Tibial nerve (tissue), 4 donors: ENCODE measurements around the gene TMEM92. TPM values are rescaled to one million over a fixed set of nuclear protein-coding genes. Genes with fewer than 3 reads are reported as not detected.
"Not testable (repeated sequence)": the region's sequence is repeated elsewhere in the genome, so short reads cannot be mapped to it uniquely, and the experiment has no call there.

Source experiments
- DNase-seq, 2 donors: peaks; one replicate each; pipeline ENCODE4 v3.0.0-alpha.2; 2019; ENCODE audit warnings: low spot score in 2 of 2
- H3K27ac ChIP-seq, 4 donors: fragments of 200-600 bp; sonication (generic) in 3 of 4; one replicate each; pipeline ENCODE4 v1.5.1; 2017 to 2019; ENCODE audit warnings: mild to moderate bottlenecking in 1 of 4
- H3K27me3 ChIP-seq, 2 donors: fragments of 200-600 bp; sonication (generic) in 1 of 2; one replicate each; pipeline versions ENCODE4 v1.5.1 to v1.6.0; 2017 to 2019
- H3K36me3 ChIP-seq, 3 donors: fragments of 200-600 bp; sonication (generic); one replicate each; pipeline ENCODE4 v1.5.1; 2018 to 2019
- H3K4me1 ChIP-seq, 4 donors: fragments of 200-600 bp; sonication (generic) in 3 of 4; one replicate each; pipeline ENCODE4 v1.5.1; 2017 to 2019
- H3K4me3 ChIP-seq, 4 donors: fragments of 200-600 bp; sonication (generic) in 3 of 4; one replicate each; pipeline ENCODE4 v1.5.1; 2017 to 2019; ENCODE audit warnings: mild to moderate bottlenecking in 1 of 4, moderate library complexity in 1 of 4
- H3K9me3 ChIP-seq, 4 donors: fragments of 200-600 bp; sonication (generic) in 3 of 4; one replicate each; pipeline ENCODE4 v1.5.1; 2017 to 2019
- EP300 ChIP-seq, 2 donors: sonication (generic); formaldehyde crosslinking; IDR thresholded peaks; one replicate each; pipeline ENCODE4 v1.6.1; 2017; ENCODE audit warnings: antibody characterized with exemption in 2 of 2, mild to moderate bottlenecking in 1 of 2
- POLR2A ChIP-seq, 2 donors: fragments of 450-650 bp; IDR thresholded peaks; one replicate each; pipeline ENCODE4 v1.6.1; 2017; ENCODE audit warnings: antibody characterized with exemption in 2 of 2, mild to moderate bottlenecking in 2 of 2, moderate library complexity in 2 of 2
- WGBS, 2 donors: methylation state at CpG; one replicate each; pipeline ENCODE4 v1.1.5; 2018; 5-methylcytosine and 5-hydroxymethylcytosine counted together
- total RNA-seq, 4 donors: library from RNA; depleted of rRNA; stranded (reverse); fragments of >200 nt; gene quantifications; one replicate each; pipeline ENCODE4 v1.1.0, GENCODE V29; 2016
- TF ChIP-seq, protein P1 (sequence below), 5 experiments: fragments of 200-600 bp in 3 of 5; fragments of 450-650 bp in 2 of 5; sonication (generic) in 3 of 5; IDR thresholded peaks; one replicate each; pipeline ENCODE4 v1.5.1; 2016 to 2019; ENCODE audit warnings: antibody characterized with exemption in 5 of 5, mild to moderate bottlenecking in 3 of 5, moderate library complexity in 2 of 5

Gene TMEM92
- total RNA-seq, 4 donors from 2014 or later, result 0.44 to 0.59 TPM; not detected in 2

DNA sequence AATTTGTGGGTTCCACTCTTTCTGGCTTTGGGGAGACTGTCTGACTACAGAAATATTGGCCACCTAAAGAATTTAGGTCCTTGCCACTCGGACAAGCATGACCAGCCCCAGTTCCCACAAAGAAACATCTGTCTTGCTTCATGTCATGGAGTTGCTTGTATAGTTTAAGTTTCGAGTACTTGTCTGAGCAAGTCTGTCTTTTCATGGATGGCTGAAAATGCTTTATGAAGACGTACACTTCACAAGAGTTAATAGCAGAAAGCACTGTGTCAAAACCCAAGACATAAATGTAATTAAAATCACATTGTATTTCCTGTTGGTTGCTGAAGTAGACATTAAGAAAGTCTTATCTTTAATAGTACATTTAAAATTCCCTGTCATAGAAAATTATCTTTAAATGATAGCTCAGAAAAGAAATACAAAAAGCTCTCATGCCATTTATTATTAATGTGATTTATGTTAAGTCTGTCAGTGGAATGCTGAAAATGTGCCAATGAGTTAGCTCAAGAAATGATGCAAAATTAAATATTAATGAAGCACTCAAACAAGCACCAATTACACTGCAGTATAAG, 41.8 kb downstream of the TMEM92 start:
- 50 to 64% methylated on average over 3 of the region's 3 CpGs for WGBS, 2 donors
- Histone ChIP-seq H3K36me3 (no peaks in the 10 kb centered on the region), H3K9me3 (no peaks in the 10 kb centered on the region), H3K4me3 (no peak overlapping the region), H3K27me3 (peaks cover 0 to 14% of the 10 kb centered on the region in 2 donors), H3K27ac (no peak overlapping the region), H3K4me1 (no peaks in the 10 kb centered on the region)
- TF ChIP-seq, protein P1, sequence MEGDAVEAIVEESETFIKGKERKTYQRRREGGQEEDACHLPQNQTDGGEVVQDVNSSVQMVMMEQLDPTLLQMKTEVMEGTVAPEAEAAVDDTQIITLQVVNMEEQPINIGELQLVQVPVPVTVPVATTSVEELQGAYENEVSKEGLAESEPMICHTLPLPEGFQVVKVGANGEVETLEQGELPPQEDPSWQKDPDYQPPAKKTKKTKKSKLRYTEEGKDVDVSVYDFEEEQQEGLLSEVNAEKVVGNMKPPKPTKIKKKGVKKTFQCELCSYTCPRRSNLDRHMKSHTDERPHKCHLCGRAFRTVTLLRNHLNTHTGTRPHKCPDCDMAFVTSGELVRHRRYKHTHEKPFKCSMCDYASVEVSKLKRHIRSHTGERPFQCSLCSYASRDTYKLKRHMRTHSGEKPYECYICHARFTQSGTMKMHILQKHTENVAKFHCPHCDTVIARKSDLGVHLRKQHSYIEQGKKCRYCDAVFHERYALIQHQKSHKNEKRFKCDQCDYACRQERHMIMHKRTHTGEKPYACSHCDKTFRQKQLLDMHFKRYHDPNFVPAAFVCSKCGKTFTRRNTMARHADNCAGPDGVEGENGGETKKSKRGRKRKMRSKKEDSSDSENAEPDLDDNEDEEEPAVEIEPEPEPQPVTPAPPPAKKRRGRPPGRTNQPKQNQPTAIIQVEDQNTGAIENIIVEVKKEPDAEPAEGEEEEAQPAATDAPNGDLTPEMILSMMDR (IDR thresholded peaks at IDR 0.05), result no peak
- TF ChIP-seq POLR2A (IDR thresholded peaks at IDR 0.05) (no peak), EP300 (IDR thresholded peaks at IDR 0.05) (no peak)
- no peak for DNase-seq

DNA sequence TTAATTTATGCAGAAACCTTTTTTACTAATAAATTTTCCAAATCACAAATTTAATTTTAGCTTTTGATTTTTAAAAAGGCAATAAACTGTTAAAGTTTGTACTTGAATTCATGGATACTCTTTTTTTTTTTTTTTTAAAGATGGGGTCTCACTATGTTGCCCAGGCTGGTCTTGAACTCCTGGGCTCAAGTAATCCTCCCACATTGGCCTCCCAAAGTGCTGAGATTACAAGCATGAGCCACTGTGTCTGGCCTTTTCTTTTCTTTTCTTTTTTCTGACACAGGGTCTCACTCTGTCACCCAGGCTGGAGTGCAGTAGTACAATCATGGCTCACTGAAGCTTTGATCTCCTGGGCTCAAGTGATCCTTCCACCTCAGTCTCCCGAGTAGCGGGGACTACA, 42.4 kb downstream of the TMEM92 start:
- not testable (repeated sequence) for H3K4me1 ChIP-seq, H3K36me3 ChIP-seq, H3K27ac ChIP-seq, H3K9me3 ChIP-seq, H3K4me3 ChIP-seq, DNase-seq
- H3K27me3 ChIP-seq, result peaks cover 0 to 13% of the 10 kb centered on the region in 2 donors
- WGBS, 2 donors, result 79 to 92% methylated on average over 2 of the region's 2 CpGs

DNA sequence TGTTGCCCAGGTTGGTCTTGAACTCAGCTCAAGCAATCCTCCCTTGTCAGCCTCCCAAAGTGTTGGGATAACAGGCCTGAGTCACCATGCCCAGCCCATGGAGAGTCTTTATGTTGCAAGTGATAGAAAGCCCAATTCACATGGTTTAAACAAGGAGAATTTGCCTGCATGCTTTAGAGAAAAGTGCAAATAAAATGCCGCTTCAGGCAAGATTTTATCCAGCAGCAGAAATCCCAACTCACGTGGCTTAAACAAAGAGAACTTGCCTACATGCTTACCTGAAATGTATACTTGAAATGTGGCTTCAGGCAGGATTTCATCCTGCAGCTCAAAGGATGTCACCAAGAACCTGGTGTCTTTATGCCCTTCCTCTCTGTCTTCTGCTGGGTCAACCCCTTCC, 42.9 kb downstream of the TMEM92 start:
- WGBS, 2 donors, result 96 to 98% methylated on average over 2 of the region's 2 CpGs
- Histone ChIP-seq H3K27me3 (peaks cover 0 to 9% of the 10 kb centered on the region in 2 donors), H3K4me1 (no peaks in the 10 kb centered on the region), H3K9me3 (no peaks in the 10 kb centered on the region), H3K27ac (no peak overlapping the region), H3K4me3 (no peak overlapping the region), H3K36me3 (no peaks in the 10 kb centered on the region)
- TF ChIP-seq EP300 (IDR thresholded peaks at IDR 0.05), result no peak
- no peak for TF ChIP-seq POLR2A (IDR thresholded peaks at IDR 0.05)
- TF ChIP-seq, protein P1 (IDR thresholded peaks at IDR 0.05), result no peak
- DNase-seq, result no peak

DNA sequence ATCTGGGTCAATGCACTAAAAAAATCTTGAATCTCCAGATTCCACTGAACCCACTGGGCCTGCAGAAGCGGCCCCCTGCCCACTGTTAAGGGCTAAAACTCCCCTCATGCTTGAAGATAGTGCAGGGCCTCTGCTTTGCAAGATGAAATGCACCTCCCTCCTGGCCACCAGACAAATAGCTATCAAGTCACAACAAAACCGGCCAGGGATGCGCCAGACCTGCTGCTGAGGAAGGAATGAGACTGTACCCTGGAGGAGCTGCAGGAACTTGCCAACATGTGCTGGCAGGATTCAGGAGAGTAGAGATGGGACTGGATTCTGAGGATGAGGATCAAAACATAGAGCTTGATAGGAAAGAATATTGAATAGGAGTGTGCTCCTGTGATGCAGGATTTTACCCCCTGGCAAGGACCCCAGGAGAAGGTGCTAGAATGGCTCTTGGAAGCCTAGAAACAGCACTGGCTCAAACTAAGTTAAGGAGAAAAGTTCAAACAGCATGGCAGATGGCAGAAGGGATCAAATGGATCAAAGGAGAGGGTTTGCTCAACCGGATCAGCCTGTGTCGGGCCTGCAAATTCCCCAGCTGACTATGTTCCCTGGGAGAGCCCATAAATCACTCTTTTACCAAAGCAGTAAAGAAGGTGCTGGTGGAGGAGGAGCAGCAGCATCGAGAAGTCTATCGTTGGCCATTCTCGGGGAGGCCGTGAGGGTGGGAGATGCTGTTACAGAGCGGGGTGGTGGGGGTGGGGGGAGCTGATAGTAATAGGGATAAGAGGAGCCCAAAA, 44.4 kb downstream of the TMEM92 start:
- H3K4me1 ChIP-seq, result no peaks in the 10 kb centered on the region
- H3K36me3 ChIP-seq, result no peaks in the 10 kb centered on the region
- TF ChIP-seq, protein P1 (IDR thresholded peaks at IDR 0.05), result no peak
- TF ChIP-seq POLR2A (IDR thresholded peaks at IDR 0.05) (no peak), EP300 (IDR thresholded peaks at IDR 0.05) (no peak)
- no peaks in the 10 kb centered on the region for H3K9me3 ChIP-seq
- no peaks in the 10 kb centered on the region for H3K27me3 ChIP-seq
- WGBS, 2 donors, result 63 to 67% methylated on average over 10 of the region's 10 CpGs
- no peak overlapping the region for H3K27ac ChIP-seq
- DNase-seq, result no peak
- no peak overlapping the region for H3K4me3 ChIP-seq

DNA sequence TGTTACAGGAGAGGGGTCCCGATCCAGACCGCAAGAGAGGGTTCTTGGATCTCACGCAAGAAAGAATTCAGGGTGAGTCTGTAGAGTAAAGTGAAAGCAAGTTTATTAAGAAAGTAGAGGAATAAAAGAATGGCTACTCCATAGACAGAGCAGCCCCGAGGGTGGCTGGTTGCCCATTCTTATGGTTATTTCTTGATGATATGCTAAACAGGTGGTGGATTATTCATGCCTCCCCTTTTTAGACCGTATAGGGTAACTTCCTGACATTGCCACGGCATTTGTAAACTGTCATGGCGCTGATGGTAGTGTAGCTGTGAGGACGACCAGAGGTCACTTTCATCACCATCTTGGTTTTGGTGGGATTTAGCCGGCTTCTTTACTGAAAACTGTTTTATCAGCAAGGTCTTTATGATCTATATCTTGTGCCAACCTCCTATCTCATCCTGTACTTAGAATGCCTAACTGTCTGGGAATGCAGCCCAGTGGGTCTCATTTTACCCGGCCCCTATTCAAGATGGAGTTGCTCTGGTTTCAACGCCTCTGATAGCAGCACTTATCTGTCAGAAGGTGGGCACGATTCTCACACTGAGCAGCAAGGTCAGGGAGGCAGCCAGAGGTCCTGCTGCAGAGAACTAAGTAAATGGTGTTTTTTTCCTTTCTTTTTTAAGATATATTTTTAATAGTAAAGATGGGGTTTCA, 45.2 kb downstream of the TMEM92 start:
- H3K27ac ChIP-seq, result no peak overlapping the region
- WGBS, 2 donors, result 79 to 81% methylated on average over 12 of the region's 12 CpGs
- DNase-seq, result no peak

More for the DNA sequence above, 45.2 kb downstream of the TMEM92 start:
- no peak for TF ChIP-seq POLR2A (IDR thresholded peaks at IDR 0.05)
- TF ChIP-seq, protein P1 (IDR thresholded peaks at IDR 0.05), result no peak
- no peak for TF ChIP-seq EP300 (IDR thresholded peaks at IDR 0.05)
- H3K36me3 ChIP-seq, result no peaks in the 10 kb centered on the region
- H3K4me1 ChIP-seq, result no peaks in the 10 kb centered on the region
- H3K9me3 ChIP-seq, result no peaks in the 10 kb centered on the region
- no peaks in the 10 kb centered on the region for H3K27me3 ChIP-seq
- H3K4me3 ChIP-seq, result no peak overlapping the region
